ENCODE data around the gene IFRD1.

Gene IFRD1

GRCh38 chr7:112449902-112450806, at the start of gene IFRD1:
Gene IFRD1, plus strand, starts transcription at chr7:112450460. Its CDS starts 229 bp downstream, at chr7:112450689.
- CTCF ChIA-PET = interaction anchor here (0.6 to 1.3 kb wide), 6 partner anchors 27 to 787 kb away, joined by 3 to 6 read pairs (median 3); no protein-coding TSS in a partner anchor
- Histone ChIP-seq H3K4me1 (ENCODE audit: control insufficient read depth, insufficient read depth, low read length) (peaks cover 10% of the 10 kb centered on the region; the same call in 1 of the 2 replicates), H3K27ac (ENCODE audit: extremely low read depth, low read depth, low read length) (peak within 1 kb of the TSS; percentile 84), H3K9me3 (ENCODE audit: control insufficient read depth, insufficient read depth, low read depth, low read length) (no peaks in the 10 kb centered on the region), H3K4me3 (ENCODE audit: low read depth, low read length) (peak within 1 kb of the TSS; percentile 100), H3K36me3 (ENCODE audit: control insufficient read depth in 2 of 2, insufficient read depth in 1 of 2, low read length in 2 of 2) (no peaks in the 10 kb centered on the region; a peak in 1 of 3 replicates)
- POLR2A ChIA-PET = interaction anchor here (0.6 to 3.9 kb wide), 30 partner anchors 8 to 888 kb away, joined by 3 to 49 read pairs (median 7); partner anchors contain the start of genes IMMP2L, LSMEM1 and ZNF277
- no peak for TF ChIP-seq ZNF311 (tag by site-specific recombination; IDR thresholded peaks at IDR 0.05; ENCODE audit: borderline replicate concordance)
- peak; percentile 76 for TF ChIP-seq KLF9 (tag by site-specific recombination; IDR thresholded peaks at IDR 0.05; ENCODE audit: low read depth)
- no peak for TF ChIP-seq ZNF529 (tag by site-specific recombination; IDR thresholded peaks at IDR 0.05; ENCODE audit: insufficient replicate concordance)
- no peak for TF ChIP-seq ZNF148 (tag by site-specific recombination; IDR thresholded peaks at IDR 0.05; ENCODE audit: borderline replicate concordance)
- TF ChIP-seq IKZF3 (tag by site-specific recombination; IDR thresholded peaks at IDR 0.05) = peak; percentile 87; the same call in 1 of the 2 replicates
- TF ChIP-seq GLI4 (tag by site-specific recombination; IDR thresholded peaks at IDR 0.05) = peak; percentile 64; the same call in 1 of the 2 replicates
- peak; percentile 94 for TF ChIP-seq SP2 (tag by site-specific recombination; IDR thresholded peaks at IDR 0.05)
- no peak; the same call in 1 of the 2 replicates for TF ChIP-seq ZBTB6 (tag by site-specific recombination; IDR thresholded peaks at IDR 0.05)
- no peak for TF ChIP-seq ZSCAN18 (tag by site-specific recombination; IDR thresholded peaks at IDR 0.05)
- no peak for TF ChIP-seq PRDM2 (tag by site-specific recombination; IDR thresholded peaks at IDR 0.05; ENCODE audit: borderline replicate concordance)
- peak; percentile 50; the same call in 1 of the 2 replicates for TF ChIP-seq ZNF184 (tag by site-specific recombination; IDR thresholded peaks at IDR 0.05)
- TF ChIP-seq ZNF670 (tag by site-specific recombination; IDR thresholded peaks at IDR 0.05; ENCODE audit: low read depth) = no peak
- TF ChIP-seq KLF7 (tag by site-specific recombination; IDR thresholded peaks at IDR 0.05; ENCODE audit: borderline replicate concordance) = peak; percentile 62; the same call in 1 of the 2 replicates
- peak; percentile 69; the same call in 1 of the 2 replicates for TF ChIP-seq ZBTB1 (tag by site-specific recombination; IDR thresholded peaks at IDR 0.05)
- no peak for TF ChIP-seq ZNF514 (tag by site-specific recombination; IDR thresholded peaks at IDR 0.05)
- no peak for TF ChIP-seq ZNF132 (tag by site-specific recombination; IDR thresholded peaks at IDR 0.05; ENCODE audit: borderline replicate concordance)
- no peak for TF ChIP-seq ZNF777 (tag by site-specific recombination; IDR thresholded peaks at IDR 0.05; ENCODE audit: borderline replicate concordance)
- no peak for TF ChIP-seq ZNF510 (tag by site-specific recombination; IDR thresholded peaks at IDR 0.05; ENCODE audit: insufficient replicate concordance)
- TF ChIP-seq ZNF830 (tag by site-specific recombination; IDR thresholded peaks at IDR 0.05; ENCODE audit: low read depth) = no peak
- no peak for TF ChIP-seq ZNF202 (tag by site-specific recombination; IDR thresholded peaks at IDR 0.05; ENCODE audit: borderline replicate concordance)
- TF ChIP-seq CTCF (tag by site-specific recombination; IDR thresholded peaks at IDR 0.05) = no peak

Data from HEK293 (cell line).